GM18873 (cell line): ENCODE data around the gene DPYD.

Experiments
- ATAC-seq: cut with Tn5 transposase; IDR thresholded peaks from one replicate; pipeline ENCODE4 v1.9.1; 2021; ENCODE audit warnings: mild to moderate bottlenecking, moderate library complexity, moderate number of reproducible peaks; ENCODE audit not compliant: unreplicated experiment, low FRiP score

DPYD gene

DNA sequence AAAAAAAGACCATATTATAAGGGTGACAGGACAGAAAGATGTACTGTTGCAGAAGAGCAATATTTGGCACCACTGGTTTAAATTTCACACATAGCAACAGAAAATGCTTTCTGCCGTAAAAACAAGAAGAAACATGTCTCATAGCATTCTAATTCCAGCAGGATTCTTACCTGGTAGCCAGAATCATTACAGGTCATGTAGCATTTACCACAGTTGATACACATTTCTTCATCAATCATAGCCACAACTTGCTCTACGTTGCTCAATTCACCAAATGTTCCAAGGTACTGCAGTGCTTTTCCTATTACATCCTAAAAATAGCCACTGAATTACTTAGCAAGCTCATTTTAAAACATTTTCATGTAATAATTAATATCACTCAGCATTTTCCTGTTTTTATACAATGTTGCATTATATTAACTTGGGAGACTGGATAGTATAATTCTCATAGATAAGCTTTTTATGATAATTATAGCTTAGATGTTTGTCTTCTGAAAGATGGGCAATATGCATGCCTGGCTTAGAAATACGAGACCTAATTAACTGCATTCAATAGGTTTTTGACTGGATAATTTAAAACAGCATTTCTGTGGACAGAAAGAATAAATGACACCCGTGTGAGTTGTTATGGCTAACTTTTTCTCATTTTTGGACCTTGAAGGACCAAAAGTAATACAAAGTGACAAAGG is 838.5 kb downstream of the DPYD start:
- no peak for ATAC-seq

DNA sequence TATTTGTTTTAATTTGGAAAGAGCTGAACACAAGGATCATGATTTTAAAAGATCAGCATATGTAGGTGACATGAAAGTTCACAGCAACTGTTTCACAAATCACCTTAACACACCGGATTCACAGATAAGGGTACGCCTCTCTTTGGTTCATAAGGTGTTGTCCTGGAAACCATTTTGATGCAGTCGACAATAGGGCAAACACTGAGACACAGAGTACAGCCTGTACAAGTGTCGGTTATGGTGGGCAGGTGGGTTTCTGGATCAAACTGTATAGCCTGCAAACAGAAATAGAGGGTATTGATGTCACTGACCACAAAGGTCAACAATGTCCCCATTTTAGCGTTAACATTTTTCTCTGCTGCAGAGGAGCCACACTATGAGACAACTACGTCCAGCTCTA is 842.0 kb downstream of the DPYD start:
- ATAC-seq: no peak

DNA sequence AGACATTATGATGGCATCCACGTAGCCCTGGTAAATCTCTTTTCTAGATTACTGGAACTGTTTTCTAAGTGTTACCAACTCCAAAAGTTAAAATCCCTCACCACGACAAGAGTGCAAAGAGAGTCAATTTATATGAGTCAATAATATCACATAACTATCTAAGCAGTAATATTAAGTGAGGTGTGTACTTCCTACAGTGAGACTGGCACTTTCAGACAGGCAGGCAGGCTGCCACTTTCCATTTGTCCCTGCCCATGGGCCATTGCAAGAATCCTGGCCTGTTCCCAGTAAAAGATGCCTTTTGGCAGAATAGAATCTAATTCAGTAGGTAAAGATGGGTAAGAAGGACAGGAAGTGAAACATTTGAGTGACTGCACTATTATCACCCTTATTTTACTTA is 843.6 kb downstream of the DPYD start:
- no peak for ATAC-seq

DNA sequence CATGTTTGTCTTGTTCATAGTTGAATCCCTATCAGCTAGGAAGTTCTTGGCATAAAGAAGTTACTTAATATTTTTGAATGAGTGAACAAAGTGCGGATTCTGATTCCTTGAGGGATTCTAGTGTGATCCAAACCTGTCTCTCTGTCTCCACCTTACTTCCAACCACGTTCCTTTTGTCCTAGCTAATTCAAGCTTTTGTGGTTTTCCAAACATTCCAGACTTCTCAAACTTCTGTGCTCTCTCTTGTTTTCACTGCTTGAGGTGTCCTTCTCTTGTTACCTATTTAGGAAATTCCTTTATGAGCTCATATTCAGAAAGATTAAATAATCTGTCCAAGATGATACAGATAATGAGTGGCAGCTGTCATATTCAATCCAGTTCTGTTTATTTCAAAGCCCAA is 846.1 kb downstream of the DPYD start:
- ATAC-seq: no peak

DNA sequence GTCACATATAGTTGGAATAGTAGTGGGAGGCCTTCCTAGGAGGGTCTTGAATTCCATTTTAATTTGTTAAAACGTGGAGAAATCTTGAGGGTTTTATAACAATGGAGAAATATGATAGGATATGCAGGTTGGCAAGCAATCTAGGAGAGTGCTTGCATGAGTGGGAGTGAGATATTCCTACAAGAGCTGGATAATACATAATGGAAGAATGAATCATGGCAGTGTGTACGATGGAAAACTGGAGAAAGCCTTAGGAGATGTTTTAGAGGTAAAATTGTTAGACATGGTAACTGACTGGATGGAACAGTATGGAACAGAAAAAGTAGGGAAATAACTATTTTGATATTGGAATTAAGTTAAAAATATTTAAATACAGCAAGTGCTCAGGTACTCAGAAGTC is 846.9 kb downstream of the DPYD start:
- no peak for ATAC-seq

DNA sequence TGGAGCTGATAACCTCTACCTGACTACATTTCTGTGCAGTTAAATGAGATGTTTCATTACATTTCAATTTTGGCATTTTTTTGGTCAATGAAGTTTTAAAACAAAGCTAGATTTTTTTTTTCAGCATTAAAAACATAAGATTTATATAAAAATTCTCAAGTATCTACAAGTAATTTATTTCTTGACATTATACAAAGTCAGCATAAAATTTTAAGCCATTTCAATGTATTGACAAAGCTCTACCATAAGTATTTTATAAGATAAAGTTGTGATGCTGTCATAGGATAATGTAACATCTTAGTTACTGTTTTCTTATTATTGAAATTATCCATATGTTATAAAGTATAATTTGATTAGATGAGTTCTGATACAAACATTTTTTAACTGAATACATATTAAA is 847.7 kb downstream of the DPYD start:
- no peak for ATAC-seq

DNA sequence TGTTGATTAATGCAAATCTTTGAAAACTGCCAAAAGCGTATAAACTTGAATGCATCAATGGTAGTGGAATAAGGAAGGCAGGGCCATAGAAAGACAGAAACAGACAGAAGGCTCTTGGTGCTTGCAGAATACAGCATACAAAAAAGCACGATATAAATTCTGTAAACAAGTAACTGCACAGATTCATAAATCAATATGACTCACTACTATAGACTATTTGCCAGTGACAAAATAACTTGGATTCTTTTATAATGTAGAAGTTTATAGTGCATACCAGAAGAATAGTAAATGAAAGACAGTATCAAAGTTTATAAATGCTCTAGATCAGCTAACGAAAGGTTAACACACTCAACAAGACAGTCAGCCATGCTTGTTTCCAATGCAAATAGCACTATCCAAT is 849.7 kb downstream of the DPYD start:
- ATAC-seq: no peak

DNA sequence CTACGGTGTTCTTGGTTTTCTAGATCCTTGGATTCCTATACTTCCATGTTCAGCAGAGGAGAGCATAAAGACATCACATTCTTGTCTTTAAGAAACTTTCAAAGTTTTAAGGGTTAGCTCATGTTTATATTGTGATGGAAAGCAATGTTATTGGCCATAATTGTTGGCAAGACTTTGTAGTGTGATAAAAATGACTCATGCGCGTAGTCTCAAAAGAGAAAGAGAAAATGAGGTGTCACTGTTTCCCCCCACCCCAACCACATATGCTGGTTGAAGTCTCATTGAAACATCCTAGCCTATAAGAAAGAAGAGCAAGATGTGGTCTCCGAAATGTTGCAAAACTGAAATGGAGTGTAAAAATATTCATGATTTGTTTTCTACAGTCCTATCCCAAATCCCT is 850.5 kb downstream of the DPYD start:
- ATAC-seq: no peak

DNA sequence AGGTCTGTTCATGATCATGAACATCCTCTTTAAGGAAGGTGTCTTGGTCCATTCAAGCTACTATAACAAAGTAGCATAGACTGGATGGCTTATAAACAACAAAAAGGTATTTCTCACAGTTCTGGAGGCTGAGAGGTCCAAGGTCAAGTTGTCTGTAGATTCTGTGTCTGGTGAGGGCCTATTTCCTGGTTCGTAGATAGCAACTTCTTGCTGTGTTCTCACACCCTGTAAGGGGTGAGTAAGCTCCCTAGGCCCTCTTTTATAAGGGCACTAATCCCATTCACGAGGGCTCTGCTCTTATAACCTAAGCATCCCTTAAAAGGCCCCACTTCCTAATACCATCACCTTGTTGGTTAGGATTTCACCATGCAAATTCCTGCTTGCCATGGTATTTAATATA is 851.5 kb downstream of the DPYD start:
- no peak for ATAC-seq

DNA sequence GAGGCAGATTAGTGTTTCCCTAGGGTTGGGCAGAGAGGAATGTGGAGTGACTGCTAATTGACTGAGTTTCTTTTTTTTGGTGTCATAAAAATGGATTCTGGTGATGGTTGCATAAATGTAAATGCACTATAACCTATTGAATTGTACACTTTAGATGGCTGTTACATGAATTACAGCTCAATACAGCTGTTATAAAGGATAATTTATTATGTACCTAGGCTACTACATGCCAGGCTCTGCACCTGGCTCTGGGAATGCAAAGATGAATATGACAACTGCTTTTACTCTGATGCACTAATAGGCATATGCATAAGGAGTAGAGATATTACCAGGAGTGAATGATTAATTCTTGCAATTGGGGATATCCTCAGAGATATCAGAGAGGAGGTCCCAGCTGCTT is 854.0 kb downstream of the DPYD start:
- ATAC-seq: no peak

DNA sequence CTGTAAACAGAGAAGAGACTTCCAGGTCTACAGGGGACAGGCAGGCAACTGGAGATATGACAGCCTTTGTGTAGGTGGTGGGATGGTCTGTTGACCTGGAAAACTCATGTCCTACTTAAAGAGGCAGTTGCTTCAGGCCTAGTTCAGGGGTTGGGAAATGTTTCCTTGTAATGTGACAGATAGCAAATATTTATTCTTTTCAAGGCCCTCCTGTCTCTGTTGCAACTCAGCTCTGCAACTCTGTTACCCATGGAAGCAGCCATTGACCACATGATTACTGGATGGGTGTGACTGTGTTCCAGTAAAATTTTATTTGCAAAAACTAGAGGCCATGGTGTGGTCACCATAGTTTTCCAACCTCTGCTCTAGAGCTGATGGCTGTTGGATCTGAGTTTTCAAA is 857.3 kb downstream of the DPYD start:
- no peak for ATAC-seq

DNA sequence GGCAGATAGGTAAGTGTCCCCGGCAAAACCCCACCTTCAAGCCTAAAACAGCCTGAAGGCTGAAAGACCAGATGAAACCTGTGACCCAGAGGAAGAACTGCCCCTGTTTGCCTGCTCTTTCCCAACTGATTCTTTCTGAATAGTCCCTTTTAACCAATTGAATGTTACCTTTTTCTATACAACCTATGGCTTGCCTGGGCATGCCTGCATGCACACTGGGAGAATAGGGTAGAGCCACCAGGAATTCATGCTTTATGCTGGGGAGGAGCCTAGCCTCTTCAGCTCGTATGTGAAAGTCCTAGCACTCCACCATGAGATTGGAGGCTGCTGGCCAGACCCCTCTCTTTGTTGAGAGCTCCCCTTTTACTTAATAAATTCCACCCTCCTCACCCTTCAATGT is 859.2 kb downstream of the DPYD start:
- no peak for ATAC-seq

DNA sequence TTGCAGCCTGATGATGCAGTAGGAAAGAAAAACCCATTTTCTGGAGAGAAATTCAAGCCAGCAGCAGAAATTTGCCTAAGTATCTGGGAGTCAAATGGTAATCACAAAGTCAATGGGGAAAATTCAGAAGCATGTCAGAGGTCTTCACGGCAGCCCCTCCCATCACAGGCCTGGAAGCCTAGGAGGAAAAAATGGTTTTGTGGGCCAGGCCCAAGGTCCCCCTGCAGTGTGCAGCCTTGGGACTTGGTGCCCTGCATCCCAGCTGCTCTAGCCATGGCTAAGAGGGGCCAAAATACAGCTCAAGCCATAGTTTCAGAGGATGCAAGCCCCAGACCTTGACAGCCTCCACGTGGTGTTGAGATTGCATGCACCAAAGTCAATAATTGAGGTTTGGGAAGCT is 864.4 kb downstream of the DPYD start:
- ATAC-seq: no peak

DNA sequence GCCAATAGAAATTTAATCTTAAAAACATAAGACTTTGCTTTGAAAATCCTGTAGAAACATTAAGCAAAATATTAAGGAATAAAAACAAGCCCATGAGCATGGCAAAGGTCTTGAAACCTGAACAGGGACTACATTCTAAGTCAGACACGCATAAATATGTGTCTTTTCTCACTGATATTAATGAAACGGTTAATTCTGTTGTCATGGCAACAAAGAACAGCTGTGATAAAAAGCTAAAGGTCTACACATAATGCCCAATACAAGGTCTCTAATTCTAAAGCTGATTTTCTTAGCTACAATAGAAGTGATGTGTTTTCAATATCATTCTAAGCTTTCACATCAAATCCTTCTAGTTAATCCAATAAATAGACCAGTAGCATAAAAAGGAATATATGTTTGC is 867.6 kb downstream of the DPYD start:
- ATAC-seq: no peak

DNA sequence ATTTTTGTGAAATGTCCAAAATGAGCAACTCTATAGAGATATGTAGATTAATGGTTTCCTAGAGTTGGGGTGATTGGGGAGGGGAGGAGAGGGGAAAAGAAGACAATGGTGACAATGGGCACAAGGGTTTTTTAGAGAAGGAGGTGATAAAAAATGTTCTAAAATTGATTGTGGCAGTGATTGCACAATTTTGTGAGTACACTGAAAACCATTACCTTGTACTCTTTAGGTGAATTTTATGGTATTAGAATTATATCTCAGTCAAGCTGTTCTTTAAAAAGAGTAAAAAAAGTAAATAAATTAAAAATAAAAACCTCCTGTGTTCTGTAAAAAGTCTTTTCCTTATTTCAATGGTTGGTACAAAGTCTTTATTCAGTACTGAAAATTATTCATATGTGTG is 869.0 kb downstream of the DPYD start:
- no peak for ATAC-seq

DNA sequence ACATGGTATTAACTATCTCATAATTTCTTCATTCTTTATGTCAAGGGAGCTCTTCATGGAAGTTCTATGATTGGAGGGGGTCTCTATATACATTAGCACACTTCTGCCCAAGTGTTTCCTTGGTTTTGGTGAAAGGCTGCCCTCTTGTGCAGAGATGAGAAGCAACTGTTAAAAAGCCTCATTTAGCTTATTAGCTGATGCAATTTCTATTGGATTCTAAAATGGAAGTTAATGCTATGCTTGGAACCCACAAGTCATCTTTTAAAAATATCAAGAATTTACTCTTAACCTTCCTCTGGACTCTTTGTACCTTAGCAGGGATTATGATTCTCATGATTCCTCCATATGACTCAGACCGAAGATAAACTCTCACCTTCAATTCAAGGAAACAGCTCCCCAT is 870.3 kb downstream of the DPYD start:
- no peak for ATAC-seq

DNA sequence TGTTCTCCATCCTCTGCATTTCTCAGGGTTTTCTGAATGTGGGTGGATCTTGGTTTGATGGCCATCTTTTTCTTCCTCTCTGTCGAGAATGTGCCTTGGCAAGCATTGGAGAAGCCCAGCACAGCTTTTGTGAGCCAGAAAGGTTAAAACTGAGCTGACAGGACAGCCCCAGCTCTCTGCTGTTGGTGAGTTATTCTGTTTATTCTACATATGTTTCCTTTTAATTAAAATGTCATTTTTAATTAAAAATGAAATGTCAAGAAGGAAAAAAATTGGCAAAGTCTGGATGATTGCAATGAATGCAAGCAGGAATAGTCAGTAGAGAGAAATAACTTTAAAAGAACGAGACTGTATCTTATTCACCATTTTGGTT is 873.4 kb downstream of the DPYD start:
- no peak for ATAC-seq

DNA sequence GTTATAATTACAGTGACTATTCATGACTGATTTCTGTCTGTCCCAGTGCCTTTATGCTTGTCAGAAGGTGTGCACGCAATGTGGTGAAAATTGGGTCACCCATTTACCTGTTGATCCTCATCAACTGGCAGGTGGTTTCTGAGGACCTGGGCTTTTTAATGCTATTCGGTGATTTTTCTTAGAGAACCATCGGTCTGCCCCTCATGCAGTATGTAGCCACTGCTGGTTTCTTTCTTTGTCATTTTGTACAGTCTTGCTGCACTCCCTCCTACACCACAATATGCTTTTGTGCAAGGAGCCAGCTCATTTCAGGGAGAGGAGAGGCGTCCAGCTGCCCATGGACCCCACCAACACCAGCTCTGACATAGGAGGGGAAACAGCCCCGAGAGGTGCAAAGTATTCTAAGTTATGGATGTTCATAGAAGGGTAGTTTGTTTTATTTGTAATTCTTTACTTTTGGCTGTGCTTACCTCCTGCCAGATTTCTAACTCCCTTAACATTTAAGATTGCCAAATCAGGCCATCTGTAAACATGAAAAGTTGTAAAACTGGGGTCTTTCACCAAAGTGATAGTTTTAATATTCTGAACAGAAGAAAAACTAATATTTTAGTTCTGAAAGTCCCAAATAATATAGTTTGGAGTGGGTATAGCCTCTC is 873.9 kb downstream of the DPYD start:
- no peak for ATAC-seq

DNA sequence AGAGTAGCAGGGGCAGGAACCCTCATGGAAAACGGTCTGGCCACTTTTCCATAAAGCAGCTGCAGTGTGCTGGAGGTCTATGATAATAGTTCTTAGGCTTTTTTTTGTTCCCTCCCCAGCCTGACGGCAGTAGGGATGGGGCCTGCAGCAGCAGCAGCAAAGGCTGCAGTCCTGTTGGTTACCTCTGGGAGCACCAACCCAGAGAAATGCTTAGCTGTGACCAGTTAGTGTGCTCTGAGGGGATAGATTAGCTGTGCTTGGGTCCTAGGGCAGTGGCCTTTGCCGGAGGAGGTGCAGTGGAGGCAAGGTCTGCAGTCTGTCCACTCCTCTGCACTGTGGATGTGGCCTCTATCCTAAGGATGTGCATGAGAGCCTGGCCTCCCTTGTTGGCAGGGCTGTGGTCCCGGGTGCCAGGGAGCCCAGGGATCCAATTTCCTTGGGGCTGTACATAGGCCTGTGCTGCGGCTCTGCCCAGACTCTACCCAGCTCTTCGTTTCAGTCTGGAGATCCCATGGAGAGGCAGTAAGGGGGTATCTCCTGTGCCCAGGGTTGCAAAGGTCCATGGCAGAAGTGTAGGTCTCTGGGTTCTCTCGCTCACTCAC is 876.6 kb downstream of the DPYD start:
- no peak for ATAC-seq

DNA sequence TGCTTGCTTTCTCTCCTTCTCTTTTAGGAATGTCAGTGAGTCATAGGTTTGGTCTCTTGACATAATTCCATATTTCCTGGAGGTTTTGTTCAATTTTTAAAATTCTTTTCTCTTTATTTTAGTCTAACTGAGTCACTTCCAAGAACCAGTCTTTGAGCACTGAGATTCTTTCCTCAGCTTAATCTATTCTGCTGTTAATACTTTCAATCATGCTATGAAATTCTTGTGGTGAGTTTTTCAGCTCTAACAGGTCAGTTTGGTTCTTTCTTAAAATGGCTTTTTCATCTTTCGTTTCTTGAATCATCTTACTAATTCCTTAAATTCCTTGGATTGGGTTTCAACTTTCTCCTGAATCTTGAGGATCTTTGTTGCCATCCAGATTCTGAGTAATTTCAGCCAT is 878.3 kb downstream of the DPYD start:
- ATAC-seq: no peak

DNA sequence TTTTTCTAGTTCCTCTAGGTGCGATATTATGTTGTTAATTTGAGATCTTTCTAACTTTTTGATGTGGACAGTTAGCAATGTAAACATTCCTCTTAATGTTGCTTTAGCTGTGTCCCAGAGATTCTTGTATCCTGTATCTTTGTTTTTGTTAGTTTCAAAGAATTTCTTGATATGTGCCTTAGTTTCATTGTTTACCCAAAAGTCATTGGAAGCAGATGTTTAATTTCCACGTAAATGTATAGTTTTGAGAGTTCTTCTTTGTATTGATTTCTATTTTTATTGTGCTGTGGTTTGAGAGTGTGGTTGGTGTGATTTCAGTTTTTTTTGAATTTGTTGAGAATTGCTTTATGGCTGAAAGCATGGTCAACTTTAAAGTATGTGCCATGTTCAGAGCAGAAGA is 879.8 kb downstream of the DPYD start:
- ATAC-seq: no peak

DNA sequence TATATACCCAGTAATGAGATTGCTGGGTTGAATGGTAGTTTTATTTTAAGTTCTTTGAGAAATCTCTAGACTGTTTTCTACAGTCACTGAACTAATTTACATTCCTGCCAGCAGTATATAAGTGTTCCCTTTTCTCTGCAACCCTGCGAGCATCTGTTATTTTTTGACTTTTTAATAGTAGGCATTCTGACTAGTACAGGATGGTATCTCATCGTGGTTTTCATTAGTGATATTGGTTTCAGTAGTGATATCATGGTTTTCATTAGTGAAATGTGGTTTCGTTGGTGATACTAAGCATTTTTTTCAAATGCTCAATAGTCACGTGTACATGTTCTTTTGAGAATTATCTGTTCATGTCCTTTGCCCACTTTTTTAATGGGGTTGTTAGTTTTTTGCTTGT is 882.4 kb downstream of the DPYD start:
- ATAC-seq: no peak
